HepG2 (cell line): ENCODE measurements around the gene SNX21. TPM values are rescaled to one million over a fixed set of nuclear protein-coding genes. Genes with fewer than 3 reads are reported as not detected.

Experiments used
- ATAC-seq: fragments of 200-7000 bp; cut with Tn5 transposase; 3 replicates; pipeline ENCODE4 v1.9.1; 2020; ENCODE audit warnings: mild to moderate bottlenecking, moderate library complexity
- BruUV-seq: library from RNA; stranded (reverse); fragments of 400-500 nt; replicated peaks from 2 replicates; lab custom pipeline; 2021; lab: Mats Ljungman, UMichigan
- CTCF ChIA-PET: fragments of 300-600 bp; formaldehyde crosslinking; extraction: SDS; loops from one replicate; lab custom pipeline; 2021; ENCODE audit warnings: low total read pairs, inconsistent platforms, low intra/inter-chr PET ratio; lab: Yijun Ruan, JAX
- POLR2A ChIA-PET: fragments of 350-600 bp; sonication (Branson Sonifier 250); formaldehyde crosslinking; loops from one replicate; lab custom pipeline; 2020; ENCODE audit warnings: antibody characterized with exemption, inconsistent platforms; lab: Yijun Ruan, JAX
- DNase-seq: peaks from one replicate; pipeline ENCODE4 v3.0.0-alpha.2; 2015; ENCODE audit warnings: low spot score
- FAIRE-seq: peaks from 3 replicates; lab custom pipeline; 2011; peaks lifted over from hg19 to GRCh38; lab: Jason Lieb, UNC
- H2AFZ ChIP-seq: one replicate; pipeline ENCODE4 v1.6.1; 2011; ENCODE audit warnings: low read length, inconsistent platforms
- H3K27ac ChIP-seq: fragments of 300-600 bp; 3 replicates; pipeline ENCODE4 v1.8.0; 2011; ENCODE audit warnings: mixed run types, mild to moderate bottlenecking, mixed read lengths, low read length, inconsistent platforms; ENCODE audit not compliant: insufficient read depth; ENCODE audit errors: extremely low read length
- H3K27me3 ChIP-seq, 2 experiments: fragments of 200-600 bp in 1 of 2; 2 replicates in 1 of 2; 3 replicates in 1 of 2; pipeline versions ENCODE4 v1.6.0 to v1.8.0; 2011; ENCODE audit warnings: low read length in 2 of 2, mild to moderate bottlenecking in 2 of 2, moderate library complexity in 2 of 2, inconsistent platforms in 1 of 2; ENCODE audit not compliant: insufficient read depth in 2 of 2, control insufficient read depth in 1 of 2
- H3K36me3 ChIP-seq, 2 experiments: fragments of 200-600 bp in 1 of 2; replicated peaks in 1 of 2; 2 replicates in 1 of 2; 3 replicates in 1 of 2; pipeline versions ENCODE4 v1.5.1 to v1.8.0; 2011; ENCODE audit warnings: low read length in 2 of 2, inconsistent platforms in 1 of 2; ENCODE audit not compliant: insufficient read depth in 2 of 2, control insufficient read depth in 1 of 2
- H3K4me1 ChIP-seq: 2 replicates; pipeline ENCODE4 v1.5.1; 2012; ENCODE audit warnings: low read length, inconsistent platforms; ENCODE audit not compliant: insufficient read depth
- H3K4me2 ChIP-seq: 2 replicates; pipeline ENCODE4 v1.6.0; 2011; ENCODE audit warnings: low read depth, low read length, inconsistent platforms
- H3K4me3 ChIP-seq, 3 experiments: fragments of 200-600 bp in 1 of 3; sonication (generic), shearing (Covaris generic) in 1 of 3; replicated peaks in 1 of 3; 2 replicates each; pipeline ENCODE4 v1.5.1; 2011 to 2016; ENCODE audit warnings: low read length in 3 of 3, inconsistent platforms in 2 of 3, low read depth in 2 of 3, mild to moderate bottlenecking in 2 of 3, control low read depth in 1 of 3, mixed read lengths in 1 of 3; ENCODE audit not compliant: insufficient read depth in 1 of 3
- H3K79me2 ChIP-seq: one replicate; pipeline ENCODE4 v1.6.1; 2011; ENCODE audit warnings: low read length, inconsistent platforms; ENCODE audit not compliant: insufficient read depth
- H3K9ac ChIP-seq: 2 replicates; pipeline ENCODE4 v1.6.0; 2011; ENCODE audit warnings: mild to moderate bottlenecking, low read depth, low read length, inconsistent platforms; ENCODE audit not compliant: insufficient read depth
- H3K9me3 ChIP-seq: 2 replicates; pipeline ENCODE4 v1.5.1; 2012; ENCODE audit warnings: mild to moderate bottlenecking, low read length
- H4K20me1 ChIP-seq: 2 replicates; pipeline ENCODE4 v1.6.0; 2011; ENCODE audit warnings: inconsistent platforms, mild to moderate bottlenecking, low read length, moderate library complexity; ENCODE audit not compliant: insufficient read depth
- CBFB ChIP-seq: sonication (generic); formaldehyde crosslinking; IDR thresholded peaks from 2 replicates; pipeline ENCODE4 v1.4.0; 2020; ENCODE audit warnings: missing genetic modification reagents
- CREB1 ChIP-seq, 2 experiments: fragments of 450-650 bp in 1 of 2; IDR thresholded peaks; 2 replicates each; pipeline ENCODE4 v1.6.1; 2016 to 2017; ENCODE audit warnings: control low read depth in 1 of 2, mild to moderate bottlenecking in 1 of 2, missing compliant biosample characterization in 1 of 2, missing genetic modification characterization in 1 of 2
- GABPB1 ChIP-seq: IDR thresholded peaks from 2 replicates; pipeline ENCODE4 v1.6.1; 2016; ENCODE audit warnings: mild to moderate bottlenecking, missing genetic modification reagents, moderate library complexity, missing compliant biosample characterization
- HMGXB4 ChIP-seq, 2 experiments: sonication (generic) in 1 of 2; formaldehyde crosslinking in 1 of 2; IDR thresholded peaks; 2 replicates each; pipeline versions ENCODE4 v1.4.0 to v1.6.1; 2018 to 2020; ENCODE audit warnings: missing genetic modification reagents in 2 of 2, borderline replicate concordance in 1 of 2, low read depth in 1 of 2, mild to moderate bottlenecking in 1 of 2, missing biosample characterization in 1 of 2
- ISX ChIP-seq: sonication (generic); formaldehyde crosslinking; conservative IDR thresholded peaks from 2 replicates; pipeline ENCODE4 v1.5.0; 2020; ENCODE audit warnings: missing genetic modification reagents
- JUN ChIP-seq: sonication (generic); formaldehyde crosslinking; IDR thresholded peaks from 2 replicates; pipeline ENCODE4 v1.4.0; 2020; ENCODE audit warnings: mild to moderate bottlenecking, missing genetic modification reagents
- KAT7 ChIP-seq: IDR thresholded peaks from 2 replicates; pipeline ENCODE4 v1.6.1; 2018; ENCODE audit warnings: borderline replicate concordance, missing compliant biosample characterization
- PITX1 ChIP-seq: sonication (generic); formaldehyde crosslinking; IDR thresholded peaks from 2 replicates; pipeline ENCODE4 v1.5.1; 2020; ENCODE audit warnings: mild to moderate bottlenecking, missing genetic modification reagents
- POGZ ChIP-seq: sonication (generic); formaldehyde crosslinking; IDR thresholded peaks from 2 replicates; pipeline ENCODE4 v1.4.0; 2020; ENCODE audit warnings: mild to moderate bottlenecking, missing genetic modification reagents
- SIX1 ChIP-seq: sonication (generic); formaldehyde crosslinking; IDR thresholded peaks from 2 replicates; pipeline ENCODE4 v1.4.0; 2020; ENCODE audit warnings: missing genetic modification reagents, borderline replicate concordance
- SOX6 ChIP-seq, 2 experiments: fragments of 450-650 bp in 1 of 2; sonication (generic) in 1 of 2; formaldehyde crosslinking in 1 of 2; IDR thresholded peaks; 2 replicates each; pipeline versions ENCODE4 v1.4.0 to v1.6.1; 2017 to 2020; ENCODE audit warnings: antibody characterized with exemption in 1 of 2, mild to moderate bottlenecking in 1 of 2, missing genetic modification reagents in 1 of 2
- THAP11 ChIP-seq: IDR thresholded peaks from 2 replicates; pipeline ENCODE4 v1.6.1; 2016; ENCODE audit warnings: missing biosample characterization, missing genetic modification reagents
- ZNF530 ChIP-seq: sonication (generic); formaldehyde crosslinking; IDR thresholded peaks from 2 replicates; pipeline ENCODE4 v1.5.0; 2020; ENCODE audit warnings: low read depth, mild to moderate bottlenecking, missing genetic modification reagents
- ZNF646 ChIP-seq: sonication (generic); formaldehyde crosslinking; IDR thresholded peaks from 2 replicates; pipeline ENCODE4 v1.9.0; 2021; ENCODE audit warnings: mild to moderate bottlenecking, missing genetic modification reagents
- ZNF839 ChIP-seq: sonication (generic); formaldehyde crosslinking; IDR thresholded peaks from 2 replicates; pipeline ENCODE4 v1.4.0; 2020; ENCODE audit warnings: missing genetic modification reagents, mild to moderate bottlenecking, borderline replicate concordance
- in situ Hi-C: cut with HindIII; loops from 2 replicates; pipeline ENCODE4 v1.10.0; 2017; ENCODE audit warnings: low pct_unique_long_range_greater_than_20kb; ENCODE audit not compliant: extremely low pct_ligation_motif_present
- intact Hi-C: fragments of 100-400 bp; cut with micrococcal nuclease; formaldehyde crosslinking; loops from one replicate; pipeline ENCODE4 v1.10.0; 2022; ENCODE audit not compliant: unreplicated experiment
- polyA plus RNA-seq, 8 experiments: library from polyadenylated mRNA; depleted of rRNA in 3 of 8; stranded (reverse) in 7 of 8; unstranded in 1 of 8; fragments of >200 nt; fragmentation: Illumina TruSeq in 4 of 8; extraction: Trizol in 4 of 8; gene quantifications; 2 replicates each; pipeline versions ENCODE4 v1.2.1 to v1.2.3, GENCODE V29; 2011 to 2016; ENCODE audit warnings: low read depth in 4 of 8, missing spikeins in 1 of 8, mixed read lengths in 1 of 8; ENCODE audit not compliant: insufficient read depth in 1 of 8
- total RNA-seq, 5 experiments: library from RNA; depleted of rRNA; stranded (reverse); fragments of >200 nt; fragmentation: Illumina TruSeq; extraction: Trizol; gene quantifications; 2 replicates each; pipeline ENCODE4 v1.2.3, GENCODE V29; 2016; ENCODE audit warnings: low read depth in 1 of 5

Gene SNX21
- total and polyA plus RNA-seq, 2 of the 13 experiments (the other 11 are each of a cell fraction or from before 2014, with no cell fraction given): 7.7 to 12.8 TPM

- TF ChIP-seq ZNF530 (CRISPR knock-in tag): no peak
These were observed 33.7 kb downstream of the SNX21 start (continued) for GRCh38 chr20:45867136-45867818.

- no peaks in the 10 kb centered on the region for H3K79me2 ChIP-seq
- ChIA-PET POLR2A (interaction anchor here (1.9 to 4.4 kb wide), 2 partner anchors 14 to 23 kb away, joined by 5 to 24 read pairs; partner anchors contain the start of genes CTSA, NEURL2 and ZSWIM1), CTCF (no interaction called here)
- H3K27me3 ChIP-seq: no peaks in the 10 kb centered on the region
- in situ Hi-C loops: no loop called here
- BruUV-seq: no TSS peak
- H4K20me1 ChIP-seq: no peaks in the 10 kb centered on the region
- intact Hi-C loops: no loop called here
- DNase-seq (no peak), ATAC-seq (no peak), FAIRE-seq (no peak)
- H3K9ac ChIP-seq: no peak overlapping the region
- no peak overlapping the region for H2AFZ ChIP-seq
- H3K36me3 ChIP-seq: no peaks in the 10 kb centered on the region
- peaks cover 67% of the 10 kb centered on the region for H3K4me1 ChIP-seq
- no peaks in the 10 kb centered on the region for H3K9me3 ChIP-seq
- peak overlapping the region; percentile 24 for H3K27ac ChIP-seq
- TF ChIP-seq POGZ (no peak), CBFB (CRISPR knock-in tag) (no peak), GABPB1 (CRISPR knock-in tag) (no peak), SIX1 (CRISPR knock-in tag) (no peak), ISX (CRISPR knock-in tag) (no peak), CREB1 (IDR thresholded peaks at IDR 0.05) (no peak), CREB1 (CRISPR knock-in tag; IDR thresholded peaks at IDR 0.05) (0 out of 2 replicates have a peak, but pooled peaks have one; percentile 13), SOX6 (IDR thresholded peaks at IDR 0.05) (no peak), SOX6 (CRISPR knock-in tag; IDR thresholded peaks at IDR 0.05) (no peak), ZNF646 (CRISPR knock-in tag) (no peak), THAP11 (CRISPR knock-in tag) (peak; percentile 7; the same call in 1 of the 2 replicates), KAT7 (CRISPR knock-in tag) (0 out of 2 replicates have a peak, but pooled peaks have one; percentile 5), ZNF839 (CRISPR knock-in tag) (no peak), PITX1 (CRISPR knock-in tag) (no peak), HMGXB4 (CRISPR knock-in tag; IDR thresholded peaks at IDR 0.05; ENCODE audit: borderline replicate concordance in 1 of 2, low read depth in 1 of 2) (no peak), JUN (no peak)
- no peak overlapping the region for H3K4me3 ChIP-seq
- H3K4me2 ChIP-seq: no peak overlapping the region
These were observed 34.2 kb downstream of the SNX21 start for GRCh38 chr20:45867819-45868176.
